H1 (cell line): ENCODE data around the gene COMP. TPM values are rescaled to one million over a fixed set of nuclear protein-coding genes. Genes with fewer than 3 reads are reported as not detected.

Source experiments
- CTCF ChIA-PET: fragments of 300-600 bp; sonication (Branson Sonifier 250); formaldehyde crosslinking; loops from one replicate; lab custom pipeline; 2021; ENCODE audit not compliant: partially characterized antibody; lab: Charles Lee
- POLR2A ChIA-PET: fragments of 300-600 bp; sonication (Branson Sonifier 250); formaldehyde crosslinking; loops from one replicate; lab custom pipeline; 2021; ENCODE audit warnings: inconsistent platforms; ENCODE audit not compliant: partially characterized antibody; lab: Charles Lee
- DNase-seq, 2 experiments: peaks; one replicate each; pipeline versions ENCODE4 v3.0.0 to v3.0.0-alpha.2; 2010 to 2022; ENCODE audit warnings: low spot score in 2 of 2, low read depth in 1 of 2, mixed read lengths in 1 of 2
- FAIRE-seq: peaks from 2 replicates; lab custom pipeline; 2011; peaks lifted over from hg19 to GRCh38; lab: Jason Lieb, UNC
- H2AFZ ChIP-seq: 2 replicates; pipeline ENCODE4 v1.8.1; 2012; ENCODE audit warnings: low read length, inconsistent platforms
- H2AK5ac ChIP-seq: 2 replicates; pipeline ENCODE4 v1.6.1; 2013; ENCODE audit warnings: low read depth, low read length
- H2BK120ac ChIP-seq: replicated peaks from 2 replicates; pipeline ENCODE3; 2013; ENCODE audit warnings: low read depth, low read length, inconsistent platforms
- H2BK12ac ChIP-seq: 2 replicates; pipeline ENCODE4 v1.6.1; 2013; ENCODE audit warnings: low read depth, low read length
- H2BK15ac ChIP-seq: 2 replicates; pipeline ENCODE4 v1.6.1; 2013; ENCODE audit warnings: low read length
- H2BK20ac ChIP-seq: 2 replicates; pipeline ENCODE4 v1.6.1; 2013; ENCODE audit warnings: low read length
- H2BK5ac ChIP-seq: 2 replicates; pipeline ENCODE4 v1.6.1; 2013; ENCODE audit warnings: low read depth, low read length
- H3K14ac ChIP-seq: 2 replicates; pipeline ENCODE4 v1.6.1; 2013; ENCODE audit warnings: inconsistent platforms; ENCODE audit not compliant: insufficient read length
- H3K18ac ChIP-seq: 2 replicates; pipeline ENCODE4 v1.6.1; 2013; ENCODE audit warnings: low read length; ENCODE audit errors: extremely low read depth
- H3K23ac ChIP-seq: 2 replicates; pipeline ENCODE4 v1.6.1; 2013; ENCODE audit warnings: inconsistent platforms; ENCODE audit not compliant: insufficient read length
- H3K23me2 ChIP-seq: 2 replicates; pipeline ENCODE4 v1.6.1; 2013; ENCODE audit warnings: low read depth, low read length
- H3K27ac ChIP-seq: 2 replicates; pipeline ENCODE4 v1.6.1; 2011; ENCODE audit warnings: low read depth, low read length, inconsistent platforms
- H3K27me3 ChIP-seq, 4 experiments: replicated peaks in 1 of 4; 1 replicate in 1 of 4; 2 replicates in 3 of 4; pipeline versions ENCODE4 v1.6.1 to v1.8.1; 2011 to 2013; ENCODE audit warnings: low read length in 3 of 4, mild to moderate bottlenecking in 3 of 4, inconsistent platforms in 2 of 4, mixed read lengths in 2 of 4, moderate library complexity in 1 of 4; ENCODE audit not compliant: control insufficient read depth in 3 of 4, insufficient read depth in 3 of 4; ENCODE audit errors: extremely low read depth in 1 of 4
- H3K36me3 ChIP-seq, 4 experiments: 2 replicates each; pipeline versions ENCODE4 v1.6.1 to v1.8.1; 2011 to 2013; ENCODE audit warnings: mild to moderate bottlenecking in 4 of 4, low read length in 3 of 4, moderate library complexity in 2 of 4, control low read depth in 1 of 4, inconsistent platforms in 1 of 4; ENCODE audit not compliant: insufficient read depth in 4 of 4, control insufficient read depth in 2 of 4
- H3K4ac ChIP-seq: replicated peaks from 2 replicates; pipeline ENCODE3; 2013; ENCODE audit warnings: low read length, low read depth, mixed read lengths, inconsistent platforms; ENCODE audit not compliant: insufficient read length
- H3K4me1 ChIP-seq, 4 experiments: replicated peaks in 1 of 4; 1 replicate in 1 of 4; 2 replicates in 3 of 4; pipeline versions ENCODE4 v1.6.1 to v1.8.1; 2011 to 2013; ENCODE audit warnings: low read length in 3 of 4, inconsistent platforms in 2 of 4, mixed read lengths in 1 of 4; ENCODE audit not compliant: insufficient read depth in 4 of 4, control insufficient read depth in 3 of 4
- H3K4me2 ChIP-seq, 2 experiments: 2 replicates each; pipeline versions ENCODE4 v1.6.1 to v1.8.1; 2011 to 2013; ENCODE audit warnings: low read depth in 2 of 2, low read length in 2 of 2, control low read depth in 1 of 2, inconsistent platforms in 1 of 2, mild to moderate bottlenecking in 1 of 2; ENCODE audit not compliant: insufficient read depth in 1 of 2
- H3K4me3 ChIP-seq, 4 experiments: fragments of 200-600, 300-600 bp in 1 of 4; sonication (generic), shearing (Covaris generic), sonication (Bioruptor Twin) in 1 of 4; 2 replicates each; pipeline versions ENCODE4 v1.5.1 to v1.8.1; 2011 to 2016; ENCODE audit warnings: low read length in 4 of 4, low read depth in 3 of 4, control low read depth in 2 of 4, inconsistent platforms in 2 of 4, mild to moderate bottlenecking in 2 of 4, mixed read lengths in 1 of 4, moderate library complexity in 1 of 4; ENCODE audit not compliant: insufficient read depth in 2 of 4; ENCODE audit errors: extremely low read depth in 1 of 4
- H3K56ac ChIP-seq: replicated peaks from 2 replicates; pipeline ENCODE3; 2013; ENCODE audit warnings: low read depth, mild to moderate bottlenecking, mixed read lengths, low read length, inconsistent platforms; ENCODE audit not compliant: insufficient read length
- H3K79me1 ChIP-seq: 2 replicates; pipeline ENCODE4 v1.6.1; 2013; ENCODE audit warnings: low read depth, low read length, control low read depth
- H3K79me2 ChIP-seq, 2 experiments: 2 replicates each; pipeline versions ENCODE4 v1.6.1 to v1.8.1; 2012 to 2013; ENCODE audit warnings: low read length in 2 of 2, mild to moderate bottlenecking in 2 of 2, inconsistent platforms in 1 of 2; ENCODE audit not compliant: insufficient read depth in 2 of 2, control insufficient read depth in 1 of 2
- H3K9ac ChIP-seq, 4 experiments: replicated peaks in 1 of 4; 1 replicate in 1 of 4; 2 replicates in 3 of 4; pipeline versions ENCODE4 v1.6.1 to v1.8.1; 2011 to 2013; ENCODE audit warnings: low read depth in 3 of 4, low read length in 3 of 4, control low read depth in 2 of 4, mild to moderate bottlenecking in 2 of 4, moderate library complexity in 2 of 4, inconsistent platforms in 1 of 4; ENCODE audit errors: extremely low read depth in 1 of 4
- H3K9me3 ChIP-seq, 2 experiments: 2 replicates each; pipeline versions ENCODE4 v1.6.1 to v1.8.1; 2012 to 2013; ENCODE audit warnings: mild to moderate bottlenecking in 2 of 2, moderate library complexity in 2 of 2, control low read depth in 1 of 2, inconsistent platforms in 1 of 2, low read depth in 1 of 2, low read length in 1 of 2, mixed read lengths in 1 of 2; ENCODE audit not compliant: insufficient read depth in 2 of 2
- H4K20me1 ChIP-seq, 2 experiments: replicated peaks in 1 of 2; 2 replicates each; pipeline versions ENCODE3 to v1.8.1; 2011 to 2013; ENCODE audit warnings: inconsistent platforms in 2 of 2, low read length in 2 of 2, mild to moderate bottlenecking in 1 of 2; ENCODE audit not compliant: insufficient read depth in 2 of 2, control insufficient read depth in 1 of 2
- H4K5ac ChIP-seq: 2 replicates; pipeline ENCODE4 v1.6.1; 2013; ENCODE audit warnings: low read length, low read depth, mixed read lengths, inconsistent platforms; ENCODE audit not compliant: insufficient read length
- H4K8ac ChIP-seq: 2 replicates; pipeline ENCODE4 v1.8.0; 2013; ENCODE audit warnings: mild to moderate bottlenecking, moderate library complexity, low read length, inconsistent platforms; ENCODE audit not compliant: insufficient read depth; ENCODE audit errors: extremely low read depth
- H4K91ac ChIP-seq: replicated peaks from 2 replicates; pipeline ENCODE3; 2013; ENCODE audit warnings: low read length, mixed read lengths, inconsistent platforms; ENCODE audit not compliant: insufficient read length
- CEBPB ChIP-seq: IDR thresholded peaks from 2 replicates; pipeline ENCODE4 v1.6.1; 2012; ENCODE audit warnings: low read depth, low read length
- CHD2 ChIP-seq: IDR thresholded peaks from 2 replicates; pipeline ENCODE4 v1.6.1; 2012; ENCODE audit warnings: low read length, improper control_type of control experiment
- GABPA ChIP-seq: IDR thresholded peaks from 2 replicates; pipeline ENCODE4 v1.6.1; 2011; ENCODE audit warnings: mild to moderate bottlenecking, low read length, moderate library complexity, borderline replicate concordance; ENCODE audit not compliant: insufficient read depth
- MAFK ChIP-seq: IDR thresholded peaks from 2 replicates; pipeline ENCODE4 v1.6.1; 2012; ENCODE audit warnings: low read depth, mild to moderate bottlenecking, improper control_type of control experiment, low read length
- MAX ChIP-seq: IDR thresholded peaks from 2 replicates; pipeline ENCODE4 v1.6.1; 2012; ENCODE audit warnings: inconsistent platforms
- RBBP5 ChIP-seq: IDR thresholded peaks from 2 replicates; pipeline ENCODE4 v1.7.1; 2012; ENCODE audit warnings: low read depth, mild to moderate bottlenecking, inconsistent platforms, low read length, moderate library complexity, borderline replicate concordance
- RNF2 ChIP-seq: fragments of 200-900, 300-1000 bp; sonication (generic); IDR thresholded peaks from 2 replicates; pipeline ENCODE4 v1.7.1; 2016; ENCODE audit warnings: borderline replicate concordance, low read depth, mild to moderate bottlenecking, antibody characterized with exemption, low read length; ENCODE audit not compliant: poor library complexity, severe bottlenecking; ENCODE audit errors: missing control alignments
- SIX5 ChIP-seq: IDR thresholded peaks from 2 replicates; pipeline ENCODE4 v1.6.1; 2011; ENCODE audit warnings: mild to moderate bottlenecking, low read depth, low read length
- SP2 ChIP-seq: IDR thresholded peaks from 2 replicates; pipeline ENCODE4 v1.6.1; 2012; ENCODE audit warnings: mild to moderate bottlenecking, low read length, inconsistent platforms
- SP4 ChIP-seq: IDR thresholded peaks from 2 replicates; pipeline ENCODE4 v1.6.1; 2012; ENCODE audit warnings: low read length, inconsistent platforms
- WGBS, 2 experiments: shearing (Covaris generic) in 1 of 2; methylation state at CpG; one replicate each; pipeline versions ENCODE4 v1.1.6 to v1.1.7; 2013 to 2015; ENCODE audit warnings: low lambda C conversion rate in 2 of 2, mixed read lengths in 2 of 2, inconsistent platforms in 1 of 2, low coverage in 1 of 2, missing lambda C conversion rate in 1 of 2; ENCODE audit not compliant: insufficient replicate concordance in 2 of 2, insufficient coverage in 1 of 2, insufficient read length in 1 of 2; ENCODE audit errors: extremely low coverage in 1 of 2, missing lambda C conversion rate in 1 of 2; 5-methylcytosine and 5-hydroxymethylcytosine counted together
- polyA plus RNA-seq, 7 experiments: library from polyadenylated mRNA; depleted of rRNA in 3 of 7; stranded (reverse) in 5 of 7; unstranded in 2 of 7; fragments of >200 nt in 5 of 7; fragments of 200-250 nt in 2 of 7; gene quantifications; 1 replicate in 5 of 7; 2 replicates in 1 of 7; 4 replicates in 1 of 7; pipeline versions ENCODE4 v1.2.1 to v1.2.3, GENCODE V29; 2011 to 2013; ENCODE audit warnings: missing spikeins in 2 of 7, mixed read lengths in 2 of 7
- total RNA-seq: library from RNA; stranded (reverse); fragmentation: NEBNext Ultra II Directional; extraction: Animal tissue kit (Norgen Biotek cat#: 25700); gene quantifications from 2 replicates; pipeline ENCODE4 v1.2.1, GENCODE V29; 2021

The COMP gene
- total and polyA plus RNA-seq, 2 of the 8 experiments (the other 6 are each of a cell fraction or from before 2014, with no cell fraction given): 0.17 TPM

GRCh38 chr19:18775586-18776287, 15.4 kb downstream of the COMP start:
- no peak overlapping the region for H2AFZ ChIP-seq
- no peak overlapping the region for H2BK20ac ChIP-seq
- no peak overlapping the region for H3K14ac ChIP-seq
- CTCF ChIA-PET: interaction anchor here (0.5 to 10.9 kb wide), 9 partner anchors 10 to 80 kb away, joined by 3 to 132 read pairs (median 4); no protein-coding TSS in a partner anchor
- peaks cover 16 to 94% (median 81%) of the 10 kb centered on the region in 4 experiments for H3K27me3 ChIP-seq
- H3K36me3 ChIP-seq: no peaks in the 10 kb centered on the region
- H4K91ac ChIP-seq: no peak overlapping the region
- H3K79me2 ChIP-seq: no peaks in the 10 kb centered on the region
- no peak for TF ChIP-seq CHD2
- no peak for TF ChIP-seq SP2
- no peak for TF ChIP-seq CEBPB
- TF ChIP-seq GABPA: no peak
- TF ChIP-seq RNF2: no peak
- TF ChIP-seq RBBP5: no peak
- no peak for TF ChIP-seq SIX5
- no peak for TF ChIP-seq SP4
- TF ChIP-seq MAFK: no peak
- TF ChIP-seq MAX: no peak
- TF ChIP-seq, all 59 proteins: peak for 0
- Histone ChIP-seq H4K20me1 (peaks cover 13 to 37% of the 10 kb centered on the region in 2 experiments), H3K79me1 (no peaks in the 10 kb centered on the region), H3K56ac (no peak overlapping the region), H3K18ac (no peak overlapping the region), H2BK15ac (no peak overlapping the region), H3K27ac (no peak overlapping the region), H2BK5ac (no peak overlapping the region), H3K23me2 (no peaks in the 10 kb centered on the region), H2BK12ac (no peak overlapping the region), H3K9me3 (no peaks in the 10 kb centered on the region), H3K4me1 (no peaks in the 10 kb centered on the region; a peak in 1 of 7 replicates), H3K9ac (no peak overlapping the region), H3K4me2 (no peak overlapping the region), H4K8ac (peak overlapping the region; percentile 38; the same call in 1 of the 2 replicates), H2AK5ac (no peak overlapping the region), H3K4ac (no peak overlapping the region), H4K5ac (no peak overlapping the region), H2BK120ac (no peak overlapping the region), H3K23ac (no peak overlapping the region), H3K4me3 (no peak overlapping the region)
- DNase-seq (no peak), FAIRE-seq (no peak)
- 87% methylated on average over 27 of the region's 33 CpGs; no CpG with 5 or more reads in 1 of the 2 experiments for WGBS, 2 experiments
- POLR2A ChIA-PET: interaction anchor here (0.5 to 5.5 kb wide), 4 partner anchors 12 to 72 kb away, joined by 3 to 35 read pairs (median 4); no protein-coding TSS in a partner anchor
